ELF-1 (cell line): ENCODE measurements around the gene VPS11.
"Not testable (repeated sequence)": the region's sequence is repeated elsewhere in the genome, so short reads cannot be mapped to it uniquely, and the experiment has no call there.

Source experiments
- DNase-seq: peaks from one replicate; pipeline ENCODE4 v3.0.0-alpha.2; 2016; ENCODE audit warnings: low read depth, low spot score

Gene VPS11

GRCh38 chr11:119103161-119103664, 35.6 kb downstream of the VPS11 start:
- not testable (repeated sequence) for DNase-seq

GRCh38 chr11:119103793-119104192, 36.2 kb downstream of the VPS11 start:
- DNase-seq = no peak

- peak; percentile 84 for DNase-seq
These were observed 39.2 kb downstream of the VPS11 start, which contains the start of gene C2CD2L for GRCh38 chr11:119106564-119107537. Gene C2CD2L, plus strand, starts transcription at chr11:119107344. Its CDS starts 398 bp downstream, at chr11:119107742.

- DNase-seq = no peak
These were observed 40.0 kb downstream of the VPS11 start for GRCh38 chr11:119107538-119108145.

- DNase-seq = peak; percentile 76
These were observed 40.7 kb downstream of the VPS11 start for GRCh38 chr11:119108146-119108856.

GRCh38 chr11:119108857-119109221, 41.2 kb downstream of the VPS11 start:
- no peak for DNase-seq

- no peak for DNase-seq
These were observed 42.2 kb downstream of the VPS11 start for GRCh38 chr11:119109843-119110242.

GRCh38 chr11:119110439-119110838, 42.8 kb downstream of the VPS11 start:
- no peak for DNase-seq

- DNase-seq = no peak
These were observed 43.8 kb downstream of the VPS11 start for GRCh38 chr11:119111361-119111925.

- no peak for DNase-seq
These were observed 44.8 kb downstream of the VPS11 start for GRCh38 chr11:119112314-119113020.

- DNase-seq = no peak
These were observed 46.1 kb downstream of the VPS11 start for GRCh38 chr11:119113716-119114115.

GRCh38 chr11:119114351-119114750, 46.7 kb downstream of the VPS11 start:
- no peak for DNase-seq

GRCh38 chr11:119115484-119116234, 48.0 kb downstream of the VPS11 start:
- no peak for DNase-seq

- no peak for DNase-seq
These were observed 48.6 kb downstream of the VPS11 start for GRCh38 chr11:119116235-119116594.

GRCh38 chr11:119116601-119117000, 49.0 kb downstream of the VPS11 start:
- no peak for DNase-seq

GRCh38 chr11:119117004-119117706, 49.5 kb downstream of the VPS11 start:
- DNase-seq = no peak

- DNase-seq = no peak
These were observed 50.6 kb downstream of the VPS11 start for GRCh38 chr11:119118227-119118626.

- DNase-seq = no peak
These were observed 51.3 kb downstream of the VPS11 start for GRCh38 chr11:119118946-119119345.

GRCh38 chr11:119120639-119121007, 53.0 kb downstream of the VPS11 start:
- no peak for DNase-seq
